ENCODE measurements around the gene RSPRY1.
A peak's percentile ranks its signal among the peaks of the same experiment; 100 is the strongest.
"Not testable (repeated sequence)": the region's sequence is repeated elsewhere in the genome, so short reads cannot be mapped to it uniquely, and the experiment has no call there.

The RSPRY1 gene

GRCh38 chr16:57184887-57185445 is 1.2 kb upstream of the RSPRY1 start:
- Histone ChIP-seq H4K20me1 (ENCODE audit: control insufficient read depth, insufficient read depth, low read depth, low read length) (no peaks in the 10 kb centered on the region), H3K4me2 (ENCODE audit: low read length) (peak overlapping the region; percentile 92), H3K79me2 (ENCODE audit: control insufficient read depth, low read length) (peaks cover 96% of the 10 kb centered on the region), H3K27me3 (ENCODE audit: control insufficient read depth, low read length) (no peaks in the 10 kb centered on the region), H3K9me3 (ENCODE audit: control insufficient read depth, insufficient read depth, low read length) (no peaks in the 10 kb centered on the region), H3K4me1 (ENCODE audit: control insufficient read depth, low read length) (peaks cover 27% of the 10 kb centered on the region), H3F3A (ENCODE audit: control insufficient read depth, insufficient read depth) (no peaks in the 10 kb centered on the region), H3K27ac (ENCODE audit: low read depth, low read length) (peak overlapping the region; percentile 60), H3K36me3 (ENCODE audit: control insufficient read depth, low read length) (peaks cover 13% of the 10 kb centered on the region), H3K9me2 (replicated peaks; ENCODE audit: control insufficient read depth, low read length) (no peaks in the 10 kb centered on the region), H3K4me3 (ENCODE audit: low read length) (peak overlapping the region; percentile 87)
- TF ChIP-seq EZH2phosphoT487 (IDR thresholded peaks at IDR 0.05; ENCODE audit: borderline replicate concordance, low read length) (no peak), CTCF (IDR thresholded peaks at IDR 0.05; ENCODE audit: low read depth, low read length, poor library complexity, severe bottlenecking) (no peak)

- peak overlapping the region; percentile 92 for H3K4me2 ChIP-seq (ENCODE audit: low read length)
- TF ChIP-seq EZH2phosphoT487 (IDR thresholded peaks at IDR 0.05; ENCODE audit: borderline replicate concordance, low read length) (no peak), CTCF (IDR thresholded peaks at IDR 0.05; ENCODE audit: low read depth, low read length, poor library complexity, severe bottlenecking) (no peak)
- peak overlapping the region; percentile 87 for H3K4me3 ChIP-seq (ENCODE audit: low read length)
- H4K20me1 ChIP-seq (ENCODE audit: control insufficient read depth, insufficient read depth, low read depth, low read length), result no peaks in the 10 kb centered on the region
- no peaks in the 10 kb centered on the region for H3K9me2 ChIP-seq (replicated peaks; ENCODE audit: control insufficient read depth, low read length)
- H3K36me3 ChIP-seq (ENCODE audit: control insufficient read depth, low read length), result peaks cover 13% of the 10 kb centered on the region
- H3K27me3 ChIP-seq (ENCODE audit: control insufficient read depth, low read length), result no peaks in the 10 kb centered on the region
- no peaks in the 10 kb centered on the region for H3K9me3 ChIP-seq (ENCODE audit: control insufficient read depth, insufficient read depth, low read length)
- peaks cover 96% of the 10 kb centered on the region for H3K79me2 ChIP-seq (ENCODE audit: control insufficient read depth, low read length)
- H3K27ac ChIP-seq (ENCODE audit: low read depth, low read length), result peak overlapping the region; percentile 60
- H3K4me1 ChIP-seq (ENCODE audit: control insufficient read depth, low read length), result peaks cover 27% of the 10 kb centered on the region
- no peaks in the 10 kb centered on the region for H3F3A ChIP-seq (ENCODE audit: control insufficient read depth, insufficient read depth)
These were observed 634 bp upstream of the RSPRY1 start for GRCh38 chr16:57185446-57185944.

- Histone ChIP-seq H3K27ac (ENCODE audit: low read depth, low read length) (peak overlapping the region; percentile 44; the same call in 1 of the 2 replicates), H3K27me3 (ENCODE audit: control insufficient read depth, low read length) (no peaks in the 10 kb centered on the region), H3K36me3 (ENCODE audit: control insufficient read depth, low read length) (peaks cover 13% of the 10 kb centered on the region), H3K4me2 (ENCODE audit: low read length) (peak overlapping the region; percentile 76), H3K9me3 (ENCODE audit: control insufficient read depth, insufficient read depth, low read length) (no peaks in the 10 kb centered on the region), H4K20me1 (ENCODE audit: control insufficient read depth, insufficient read depth, low read depth, low read length) (no peaks in the 10 kb centered on the region), H3K4me3 (ENCODE audit: low read length) (peak overlapping the region; percentile 87), H3F3A (ENCODE audit: control insufficient read depth, insufficient read depth) (no peaks in the 10 kb centered on the region), H3K79me2 (ENCODE audit: control insufficient read depth, low read length) (peaks cover 96% of the 10 kb centered on the region), H3K4me1 (ENCODE audit: control insufficient read depth, low read length) (peaks cover 31% of the 10 kb centered on the region), H3K9me2 (replicated peaks; ENCODE audit: control insufficient read depth, low read length) (no peaks in the 10 kb centered on the region)
- no peak for TF ChIP-seq CTCF (IDR thresholded peaks at IDR 0.05; ENCODE audit: low read depth, low read length, poor library complexity, severe bottlenecking)
- TF ChIP-seq EZH2phosphoT487 (IDR thresholded peaks at IDR 0.05; ENCODE audit: borderline replicate concordance, low read length), result no peak
These were observed 1.0 kb downstream of the RSPRY1 start for GRCh38 chr16:57186872-57187854.

- peak overlapping the region; percentile 87 for H3K4me3 ChIP-seq (ENCODE audit: low read length)
These were observed 2.0 kb downstream of the RSPRY1 start for GRCh38 chr16:57187902-57188710.

More at GRCh38 chr16:57187902-57188710, 2.0 kb downstream of the RSPRY1 start:
- H3K27me3 ChIP-seq (ENCODE audit: control insufficient read depth, low read length); H3K27ac ChIP-seq (ENCODE audit: low read depth, low read length); H3K9me2 ChIP-seq (replicated peaks; ENCODE audit: control insufficient read depth, low read length); H4K20me1 ChIP-seq (ENCODE audit: control insufficient read depth, insufficient read depth, low read depth, low read length); H3K36me3 ChIP-seq (ENCODE audit: control insufficient read depth, low read length); H3F3A ChIP-seq (ENCODE audit: control insufficient read depth, insufficient read depth); H3K9me3 ChIP-seq (ENCODE audit: control insufficient read depth, insufficient read depth, low read length): not testable (repeated sequence)
- Histone ChIP-seq H3K4me1 (ENCODE audit: control insufficient read depth, low read length) (peaks cover 31% of the 10 kb centered on the region), H3K79me2 (ENCODE audit: control insufficient read depth, low read length) (peaks cover 96% of the 10 kb centered on the region), H3K4me2 (ENCODE audit: low read length) (peak overlapping the region; percentile 76)

Measured in DOHH2 (cell line).